Measurements from ENCODE around the gene SCN2A. TPM values are rescaled to one million over a fixed set of nuclear protein-coding genes. Genes with fewer than 3 reads are reported as not detected.

SCN2A gene
- total and polyA plus RNA-seq, 3 donors from 2014 or later, result 0.57 to 1.7 (median 1.5) TPM

DNA sequence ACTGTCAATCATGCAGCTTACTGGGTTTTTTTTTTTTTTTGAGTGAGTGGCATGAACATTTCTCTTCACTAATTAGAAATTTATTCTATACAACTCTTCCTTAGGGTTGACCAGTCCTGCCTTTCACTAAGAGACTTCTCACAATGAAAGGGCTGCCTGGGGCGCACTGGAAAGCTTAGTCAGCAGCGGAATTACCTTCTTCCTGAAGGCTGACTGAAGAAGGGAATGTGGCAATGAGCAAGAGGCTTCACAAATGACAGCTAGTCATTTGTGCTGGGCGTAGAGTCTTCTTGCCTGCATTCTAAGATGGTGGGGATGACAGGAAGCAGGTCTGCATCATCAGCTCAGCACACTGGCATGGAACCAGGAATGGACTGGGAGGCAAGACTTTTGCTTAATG is 19.7 kb upstream of the SCN2A start:
- intact Hi-C loops (cut with DNase I; ENCODE audit: low total_unique reads), result no loop called here
- Histone ChIP-seq H3K36me3 (ENCODE audit: low read depth, missing control alignments) (no peaks in the 10 kb centered on the region), H3K4me3 (no peak overlapping the region), H3K27me3 (no peaks in the 10 kb centered on the region), H3K9me3 (no peaks in the 10 kb centered on the region), H3K27ac (no peak overlapping the region), H3K4me1 (no peaks in the 10 kb centered on the region)
- 72 to 82% methylated on average over 3 of the region's 3 CpGs for WGBS, 2 donors
- no peak for DNase-seq
- TF ChIP-seq POLR2A (IDR thresholded peaks at IDR 0.05), result no peak
- TF ChIP-seq, protein P1, sequence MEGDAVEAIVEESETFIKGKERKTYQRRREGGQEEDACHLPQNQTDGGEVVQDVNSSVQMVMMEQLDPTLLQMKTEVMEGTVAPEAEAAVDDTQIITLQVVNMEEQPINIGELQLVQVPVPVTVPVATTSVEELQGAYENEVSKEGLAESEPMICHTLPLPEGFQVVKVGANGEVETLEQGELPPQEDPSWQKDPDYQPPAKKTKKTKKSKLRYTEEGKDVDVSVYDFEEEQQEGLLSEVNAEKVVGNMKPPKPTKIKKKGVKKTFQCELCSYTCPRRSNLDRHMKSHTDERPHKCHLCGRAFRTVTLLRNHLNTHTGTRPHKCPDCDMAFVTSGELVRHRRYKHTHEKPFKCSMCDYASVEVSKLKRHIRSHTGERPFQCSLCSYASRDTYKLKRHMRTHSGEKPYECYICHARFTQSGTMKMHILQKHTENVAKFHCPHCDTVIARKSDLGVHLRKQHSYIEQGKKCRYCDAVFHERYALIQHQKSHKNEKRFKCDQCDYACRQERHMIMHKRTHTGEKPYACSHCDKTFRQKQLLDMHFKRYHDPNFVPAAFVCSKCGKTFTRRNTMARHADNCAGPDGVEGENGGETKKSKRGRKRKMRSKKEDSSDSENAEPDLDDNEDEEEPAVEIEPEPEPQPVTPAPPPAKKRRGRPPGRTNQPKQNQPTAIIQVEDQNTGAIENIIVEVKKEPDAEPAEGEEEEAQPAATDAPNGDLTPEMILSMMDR (IDR thresholded peaks at IDR 0.05), result no peak

DNA sequence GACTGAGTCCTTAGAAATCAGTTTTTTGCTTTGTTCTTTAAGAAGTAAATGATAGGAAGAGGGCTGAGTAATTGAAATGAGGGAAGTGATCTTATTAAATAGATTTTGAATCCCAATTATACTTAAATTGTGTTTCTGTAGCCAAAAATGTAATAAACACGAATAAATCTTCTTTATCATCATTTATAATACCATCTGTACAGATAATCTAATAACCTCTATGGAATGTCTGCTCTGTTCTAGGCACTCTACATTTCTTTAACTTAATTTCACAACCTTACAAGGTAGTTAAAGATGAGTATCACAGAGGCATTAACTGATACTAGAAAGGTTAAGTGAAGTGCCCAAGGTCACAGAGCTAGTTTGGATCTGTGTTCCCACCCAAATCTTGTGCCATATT is 14.3 kb upstream of the SCN2A start:
- no peak for TF ChIP-seq POLR2A (IDR thresholded peaks at IDR 0.05)
- TF ChIP-seq, protein P1 (IDR thresholded peaks at IDR 0.05), result no peak
- Histone ChIP-seq H3K9me3 (no peaks in the 10 kb centered on the region), H3K36me3 (ENCODE audit: low read depth, missing control alignments) (no peaks in the 10 kb centered on the region), H3K4me3 (no peak overlapping the region), H3K27me3 (no peaks in the 10 kb centered on the region), H3K27ac (no peak overlapping the region), H3K4me1 (no peaks in the 10 kb centered on the region)
- WGBS, 2 donors, result 64 to 65% methylated on average over 1 of the region's 1 CpG
- intact Hi-C loops (cut with DNase I; ENCODE audit: low total_unique reads), result no loop called here
- DNase-seq, result no peak

DNA sequence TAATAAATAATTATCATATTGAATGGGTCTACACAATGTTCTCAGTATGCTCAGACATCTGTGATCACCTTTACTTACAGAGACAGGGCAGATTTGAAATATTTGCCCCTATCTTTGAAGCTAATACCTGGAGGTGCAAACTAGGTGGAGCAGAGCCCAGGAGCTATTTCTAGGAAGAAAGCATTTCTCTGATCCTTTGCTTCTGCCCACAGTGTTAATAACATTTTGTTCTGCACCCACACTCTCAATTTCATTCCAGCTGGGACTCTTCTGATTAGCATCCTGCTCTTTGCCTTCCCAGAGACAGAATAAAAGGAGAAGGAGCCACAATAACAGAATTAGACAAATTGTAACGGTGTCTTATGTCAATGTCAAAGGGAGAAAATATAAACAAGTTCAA is 11.6 kb upstream of the SCN2A start:
- TF ChIP-seq, protein P1 (IDR thresholded peaks at IDR 0.05), result no peak
- no peak for TF ChIP-seq POLR2A (IDR thresholded peaks at IDR 0.05)
- no peaks in the 10 kb centered on the region for H3K9me3 ChIP-seq
- no peak for DNase-seq

DNA sequence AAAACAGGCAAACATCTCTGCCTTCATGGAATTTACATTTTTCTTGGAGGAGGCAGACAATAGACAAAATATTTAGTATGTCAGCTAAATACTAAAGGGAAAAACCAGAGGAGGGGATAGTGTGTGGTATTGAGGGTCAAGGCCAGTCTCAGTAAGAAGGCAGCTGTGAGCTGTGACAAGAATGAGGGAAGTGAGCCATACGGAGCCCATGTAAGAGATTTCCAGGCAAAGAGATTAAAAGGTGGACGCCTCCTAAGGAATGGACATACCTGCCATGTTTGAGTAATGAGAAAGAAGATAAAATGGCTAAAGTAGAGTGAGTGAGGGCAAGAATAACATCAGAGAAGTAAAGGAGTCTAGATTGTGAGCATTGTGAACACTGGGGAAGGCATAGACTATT is 2.2 kb upstream of the SCN2A start:
- no peak overlapping the region for H3K27ac ChIP-seq
- H3K36me3 ChIP-seq (ENCODE audit: low read depth, missing control alignments), result no peaks in the 10 kb centered on the region
- WGBS, 2 donors, result 32 to 52% methylated on average over 2 of the region's 2 CpGs
- DNase-seq, result no peak
- TF ChIP-seq POLR2A (IDR thresholded peaks at IDR 0.05), result no peak
- TF ChIP-seq, protein P1 (IDR thresholded peaks at IDR 0.05), result no peak
- intact Hi-C loops (cut with DNase I; ENCODE audit: low total_unique reads), result no loop called here
- no peaks in the 10 kb centered on the region for H3K27me3 ChIP-seq
- no peaks in the 10 kb centered on the region for H3K4me1 ChIP-seq
- no peaks in the 10 kb centered on the region for H3K9me3 ChIP-seq
- no peak overlapping the region for H3K4me3 ChIP-seq

More for the DNA sequence above, 11.6 kb upstream of the SCN2A start:
- H3K27ac ChIP-seq, result no peak overlapping the region
- H3K27me3 ChIP-seq, result no peaks in the 10 kb centered on the region
- H3K36me3 ChIP-seq (ENCODE audit: low read depth, missing control alignments), result no peaks in the 10 kb centered on the region
- WGBS, 2 donors, result 81 to 84% methylated on average over 1 of the region's 1 CpG
- intact Hi-C loops (cut with DNase I; ENCODE audit: low total_unique reads), result no loop called here
- no peak overlapping the region for H3K4me3 ChIP-seq
- no peaks in the 10 kb centered on the region for H3K4me1 ChIP-seq

DNA sequence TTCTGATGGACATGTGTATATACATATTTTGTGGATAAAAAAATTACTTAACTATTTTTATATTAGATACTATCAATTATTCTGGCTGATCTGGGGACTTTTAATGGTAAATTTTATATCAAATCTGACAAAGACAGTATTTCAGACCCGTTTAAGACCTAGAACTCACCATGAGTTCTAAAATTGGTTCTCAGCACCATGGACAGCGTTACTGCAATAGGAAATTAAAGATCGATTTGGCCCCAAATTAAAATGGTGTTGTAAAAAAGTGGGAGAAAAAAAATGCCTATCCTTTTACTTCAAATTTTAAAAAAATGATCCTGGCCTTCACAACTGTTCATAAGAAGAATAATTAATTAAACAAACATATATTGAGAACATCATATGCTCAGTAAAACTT is 919 bp upstream of the SCN2A start:
- WGBS, 2 donors, result 7 to 9% methylated on average over 3 of the region's 3 CpGs
- Histone ChIP-seq H3K4me1 (no peaks in the 10 kb centered on the region), H3K27me3 (no peaks in the 10 kb centered on the region), H3K27ac (no peak overlapping the region), H3K4me3 (no peak overlapping the region), H3K9me3 (no peaks in the 10 kb centered on the region), H3K36me3 (ENCODE audit: low read depth, missing control alignments) (no peaks in the 10 kb centered on the region)
- intact Hi-C loops (cut with DNase I; ENCODE audit: low total_unique reads), result no loop called here
- DNase-seq, result no peak
- TF ChIP-seq, protein P1 (IDR thresholded peaks at IDR 0.05), result no peak
- TF ChIP-seq POLR2A (IDR thresholded peaks at IDR 0.05), result no peak

All from testis (tissue), 3 donors.